H1 (cell line): ENCODE measurements around the gene MAIP1. TPM values are rescaled to one million over a fixed set of nuclear protein-coding genes. Genes with fewer than 3 reads are reported as not detected.

Source experiments
- BACH1 ChIP-seq: IDR thresholded peaks from 2 replicates; pipeline ENCODE4 v1.6.1; 2012; ENCODE audit warnings: low read length, improper control_type of control experiment
- E2F6 ChIP-seq: IDR thresholded peaks from 2 replicates; pipeline ENCODE4 v1.6.1; 2012; ENCODE audit warnings: inconsistent platforms
- HDAC2 ChIP-seq, 2 experiments: fragments of 300-600 bp in 1 of 2; sonication (generic) in 1 of 2; IDR thresholded peaks; 2 replicates each; pipeline ENCODE4 v1.6.1; 2011 to 2012; ENCODE audit warnings: low read depth in 2 of 2, low read length in 2 of 2, mild to moderate bottlenecking in 2 of 2, moderate library complexity in 2 of 2, borderline replicate concordance in 1 of 2, inconsistent platforms in 1 of 2
- KDM1A ChIP-seq: fragments of 200-600, 300-600 bp; sonication (generic); IDR thresholded peaks from 2 replicates; pipeline ENCODE4 v1.7.1; 2016; ENCODE audit warnings: mild to moderate bottlenecking, low read length, borderline replicate concordance
- KDM5A ChIP-seq: fragments of 200-600 bp; IDR thresholded peaks from 2 replicates; pipeline ENCODE4 v1.7.1; 2012; ENCODE audit warnings: mild to moderate bottlenecking, low read length, inconsistent platforms, mixed read lengths
- POLR2A ChIP-seq, 2 experiments: IDR thresholded peaks; 1 replicate in 1 of 2; 2 replicates in 1 of 2; pipeline ENCODE4 v1.6.1; 2011; ENCODE audit warnings: low read depth in 2 of 2, low read length in 2 of 2, mild to moderate bottlenecking in 2 of 2; ENCODE audit errors: control extremely low read depth in 1 of 2
- POLR2AphosphoS5 ChIP-seq: IDR thresholded peaks from 2 replicates; pipeline ENCODE4 v1.6.1; 2011; ENCODE audit warnings: low read depth, low read length
- RFX5 ChIP-seq: IDR thresholded peaks from 2 replicates; pipeline ENCODE4 v1.6.1; 2011; ENCODE audit warnings: low read depth, low read length, improper control_type of control experiment, borderline replicate concordance
- TAF7 ChIP-seq: optimal IDR thresholded peaks from 2 replicates; pipeline ENCODE3; 2011; ENCODE audit warnings: low read depth, mild to moderate bottlenecking, inconsistent platforms, low read length, moderate library complexity, borderline replicate concordance
- polyA plus RNA-seq, 7 experiments: library from polyadenylated mRNA; depleted of rRNA in 3 of 7; stranded (reverse) in 5 of 7; unstranded in 2 of 7; fragments of >200 nt in 5 of 7; fragments of 200-250 nt in 2 of 7; gene quantifications; 1 replicate in 5 of 7; 2 replicates in 1 of 7; 4 replicates in 1 of 7; pipeline versions ENCODE4 v1.2.1 to v1.2.3, GENCODE V29; 2011 to 2013; ENCODE audit warnings: missing spikeins in 2 of 7, mixed read lengths in 2 of 7
- total RNA-seq: library from RNA; stranded (reverse); fragmentation: NEBNext Ultra II Directional; extraction: Animal tissue kit (Norgen Biotek cat#: 25700); gene quantifications from 2 replicates; pipeline ENCODE4 v1.2.1, GENCODE V29; 2021
- TF ChIP-seq, protein P1 (sequence below): fragments of 300-600 bp; sonication (generic); IDR thresholded peaks from 2 replicates; pipeline ENCODE4 v1.7.1; 2012; ENCODE audit warnings: low read length, moderate library complexity, mild to moderate bottlenecking, inconsistent platforms; ENCODE audit not compliant: insufficient replicate concordance

MAIP1 gene
- total and polyA plus RNA-seq, 2 of the 8 experiments (the other 6 are each of a cell fraction or from before 2014, with no cell fraction given) = 23.2 to 28.5 TPM

DNA sequence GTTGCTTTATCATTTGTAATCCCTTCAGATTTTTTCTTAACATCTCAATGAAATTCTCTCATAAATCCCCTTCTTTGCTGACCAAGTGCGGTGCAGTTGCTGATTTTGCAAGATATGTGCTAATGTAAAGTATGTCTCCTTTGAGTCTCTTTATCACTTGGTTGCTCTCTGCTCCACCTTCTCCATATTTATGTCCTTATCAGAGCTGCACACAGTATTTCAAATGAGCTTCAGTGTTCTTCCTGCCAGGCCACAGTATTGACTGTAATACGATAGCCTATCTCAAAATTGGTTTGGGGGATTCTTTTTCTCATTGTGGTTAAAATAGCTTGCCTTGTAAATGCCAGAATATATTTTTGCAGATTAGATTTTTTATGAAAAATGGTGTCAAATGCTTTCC is 32.2 kb downstream of the MAIP1 start (continued):
- TF ChIP-seq, protein P1, sequence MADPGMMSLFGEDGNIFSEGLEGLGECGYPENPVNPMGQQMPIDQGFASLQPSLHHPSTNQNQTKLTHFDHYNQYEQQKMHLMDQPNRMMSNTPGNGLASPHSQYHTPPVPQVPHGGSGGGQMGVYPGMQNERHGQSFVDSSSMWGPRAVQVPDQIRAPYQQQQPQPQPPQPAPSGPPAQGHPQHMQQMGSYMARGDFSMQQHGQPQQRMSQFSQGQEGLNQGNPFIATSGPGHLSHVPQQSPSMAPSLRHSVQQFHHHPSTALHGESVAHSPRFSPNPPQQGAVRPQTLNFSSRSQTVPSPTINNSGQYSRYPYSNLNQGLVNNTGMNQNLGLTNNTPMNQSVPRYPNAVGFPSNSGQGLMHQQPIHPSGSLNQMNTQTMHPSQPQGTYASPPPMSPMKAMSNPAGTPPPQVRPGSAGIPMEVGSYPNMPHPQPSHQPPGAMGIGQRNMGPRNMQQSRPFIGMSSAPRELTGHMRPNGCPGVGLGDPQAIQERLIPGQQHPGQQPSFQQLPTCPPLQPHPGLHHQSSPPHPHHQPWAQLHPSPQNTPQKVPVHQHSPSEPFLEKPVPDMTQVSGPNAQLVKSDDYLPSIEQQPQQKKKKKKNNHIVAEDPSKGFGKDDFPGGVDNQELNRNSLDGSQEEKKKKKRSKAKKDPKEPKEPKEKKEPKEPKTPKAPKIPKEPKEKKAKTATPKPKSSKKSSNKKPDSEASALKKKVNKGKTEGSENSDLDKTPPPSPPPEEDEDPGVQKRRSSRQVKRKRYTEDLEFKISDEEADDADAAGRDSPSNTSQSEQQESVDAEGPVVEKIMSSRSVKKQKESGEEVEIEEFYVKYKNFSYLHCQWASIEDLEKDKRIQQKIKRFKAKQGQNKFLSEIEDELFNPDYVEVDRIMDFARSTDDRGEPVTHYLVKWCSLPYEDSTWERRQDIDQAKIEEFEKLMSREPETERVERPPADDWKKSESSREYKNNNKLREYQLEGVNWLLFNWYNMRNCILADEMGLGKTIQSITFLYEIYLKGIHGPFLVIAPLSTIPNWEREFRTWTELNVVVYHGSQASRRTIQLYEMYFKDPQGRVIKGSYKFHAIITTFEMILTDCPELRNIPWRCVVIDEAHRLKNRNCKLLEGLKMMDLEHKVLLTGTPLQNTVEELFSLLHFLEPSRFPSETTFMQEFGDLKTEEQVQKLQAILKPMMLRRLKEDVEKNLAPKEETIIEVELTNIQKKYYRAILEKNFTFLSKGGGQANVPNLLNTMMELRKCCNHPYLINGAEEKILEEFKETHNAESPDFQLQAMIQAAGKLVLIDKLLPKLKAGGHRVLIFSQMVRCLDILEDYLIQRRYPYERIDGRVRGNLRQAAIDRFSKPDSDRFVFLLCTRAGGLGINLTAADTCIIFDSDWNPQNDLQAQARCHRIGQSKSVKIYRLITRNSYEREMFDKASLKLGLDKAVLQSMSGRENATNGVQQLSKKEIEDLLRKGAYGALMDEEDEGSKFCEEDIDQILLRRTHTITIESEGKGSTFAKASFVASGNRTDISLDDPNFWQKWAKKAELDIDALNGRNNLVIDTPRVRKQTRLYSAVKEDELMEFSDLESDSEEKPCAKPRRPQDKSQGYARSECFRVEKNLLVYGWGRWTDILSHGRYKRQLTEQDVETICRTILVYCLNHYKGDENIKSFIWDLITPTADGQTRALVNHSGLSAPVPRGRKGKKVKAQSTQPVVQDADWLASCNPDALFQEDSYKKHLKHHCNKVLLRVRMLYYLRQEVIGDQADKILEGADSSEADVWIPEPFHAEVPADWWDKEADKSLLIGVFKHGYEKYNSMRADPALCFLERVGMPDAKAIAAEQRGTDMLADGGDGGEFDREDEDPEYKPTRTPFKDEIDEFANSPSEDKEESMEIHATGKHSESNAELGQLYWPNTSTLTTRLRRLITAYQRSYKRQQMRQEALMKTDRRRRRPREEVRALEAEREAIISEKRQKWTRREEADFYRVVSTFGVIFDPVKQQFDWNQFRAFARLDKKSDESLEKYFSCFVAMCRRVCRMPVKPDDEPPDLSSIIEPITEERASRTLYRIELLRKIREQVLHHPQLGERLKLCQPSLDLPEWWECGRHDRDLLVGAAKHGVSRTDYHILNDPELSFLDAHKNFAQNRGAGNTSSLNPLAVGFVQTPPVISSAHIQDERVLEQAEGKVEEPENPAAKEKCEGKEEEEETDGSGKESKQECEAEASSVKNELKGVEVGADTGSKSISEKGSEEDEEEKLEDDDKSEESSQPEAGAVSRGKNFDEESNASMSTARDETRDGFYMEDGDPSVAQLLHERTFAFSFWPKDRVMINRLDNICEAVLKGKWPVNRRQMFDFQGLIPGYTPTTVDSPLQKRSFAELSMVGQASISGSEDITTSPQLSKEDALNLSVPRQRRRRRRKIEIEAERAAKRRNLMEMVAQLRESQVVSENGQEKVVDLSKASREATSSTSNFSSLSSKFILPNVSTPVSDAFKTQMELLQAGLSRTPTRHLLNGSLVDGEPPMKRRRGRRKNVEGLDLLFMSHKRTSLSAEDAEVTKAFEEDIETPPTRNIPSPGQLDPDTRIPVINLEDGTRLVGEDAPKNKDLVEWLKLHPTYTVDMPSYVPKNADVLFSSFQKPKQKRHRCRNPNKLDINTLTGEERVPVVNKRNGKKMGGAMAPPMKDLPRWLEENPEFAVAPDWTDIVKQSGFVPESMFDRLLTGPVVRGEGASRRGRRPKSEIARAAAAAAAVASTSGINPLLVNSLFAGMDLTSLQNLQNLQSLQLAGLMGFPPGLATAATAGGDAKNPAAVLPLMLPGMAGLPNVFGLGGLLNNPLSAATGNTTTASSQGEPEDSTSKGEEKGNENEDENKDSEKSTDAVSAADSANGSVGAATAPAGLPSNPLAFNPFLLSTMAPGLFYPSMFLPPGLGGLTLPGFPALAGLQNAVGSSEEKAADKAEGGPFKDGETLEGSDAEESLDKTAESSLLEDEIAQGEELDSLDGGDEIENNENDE = no peak
- no peak for TF ChIP-seq POLR2AphosphoS5
- no peak for TF ChIP-seq RFX5
- TF ChIP-seq E2F6 = no peak
- TF ChIP-seq POLR2A (IDR thresholded peaks at IDR 0.05; ENCODE audit: control extremely low read depth in 1 of 2, low read depth in 2 of 2, low read length in 2 of 2) = no peak
- no peak for TF ChIP-seq HDAC2 (IDR thresholded peaks at IDR 0.05; ENCODE audit: borderline replicate concordance in 1 of 2, low read depth in 2 of 2, low read length in 2 of 2)
- TF ChIP-seq BACH1 = no peak
- no peak for TF ChIP-seq KDM1A
- no peak for TF ChIP-seq TAF7
- TF ChIP-seq KDM5A = no peak
